Natural killer cell (primary cell): Measurements from ENCODE around the gene CHAD. TPM values are rescaled to one million over a fixed set of nuclear protein-coding genes. Genes with fewer than 3 reads are reported as not detected.
"Not testable (repeated sequence)": the region's sequence is repeated elsewhere in the genome, so short reads cannot be mapped to it uniquely, and the experiment has no call there.

Source experiments
- ATAC-seq, 3 donors: fragments of 150-1000 bp in 2 of 3; fragments of 200-7000 bp in 1 of 3; cut with Tn5 transposase; 1 replicate in 1 of 3; 2 replicates in 2 of 3; pipeline ENCODE4 v1.10.0; 2021; ENCODE audit warnings: mild to moderate bottlenecking in 2 of 3, moderate library complexity in 2 of 3
- DNase-seq, 2 donors: peaks; one replicate each; pipeline versions ENCODE4 v3.0.0 to v3.0.0-alpha.2; 2013 to 2021; ENCODE audit warnings: mixed read lengths in 1 of 2
- H3K27ac ChIP-seq: one replicate; pipeline ENCODE4 v1.5.1; 2013; ENCODE audit warnings: mild to moderate bottlenecking, low read length
- H3K27me3 ChIP-seq: one replicate; pipeline ENCODE4 v1.6.1; 2013; ENCODE audit warnings: low read length; ENCODE audit not compliant: control insufficient read depth, insufficient read depth
- H3K36me3 ChIP-seq: one replicate; pipeline ENCODE4 v1.6.1; 2013; ENCODE audit warnings: low read length; ENCODE audit not compliant: control insufficient read depth, insufficient read depth
- H3K4me1 ChIP-seq: one replicate; pipeline ENCODE4 v1.6.1; 2013; ENCODE audit warnings: low read length; ENCODE audit not compliant: control insufficient read depth, insufficient read depth
- H3K4me3 ChIP-seq: one replicate; pipeline ENCODE4 v1.5.1; 2013; ENCODE audit warnings: low read length
- H3K9me3 ChIP-seq: one replicate; pipeline ENCODE4 v1.6.1; 2013; ENCODE audit warnings: low read length; ENCODE audit not compliant: control insufficient read depth, insufficient read depth
- H3K27ac Mint-ChIP-seq, 2 donors: one replicate each; pipeline ENCODE4 v1.8.0; 2022; ENCODE audit warnings: mild to moderate bottlenecking in 2 of 2, mixed read lengths in 2 of 2, moderate library complexity in 1 of 2
- H3K27me3 Mint-ChIP-seq, 2 donors: one replicate each; pipeline ENCODE4 v1.8.0; 2022; ENCODE audit warnings: low read depth in 2 of 2, mixed read lengths in 2 of 2
- H3K36me3 Mint-ChIP-seq: one replicate; pipeline ENCODE4 v1.8.0; 2022; ENCODE audit warnings: mixed read lengths
- H3K4me1 Mint-ChIP-seq, 2 donors: one replicate each; pipeline ENCODE4 v1.8.0; 2022; ENCODE audit warnings: mixed read lengths in 2 of 2
- H3K4me3 Mint-ChIP-seq: one replicate; pipeline ENCODE4 v1.8.0; 2022; ENCODE audit warnings: mild to moderate bottlenecking, moderate library complexity, mixed read lengths
- H3K9me3 Mint-ChIP-seq, 2 donors: one replicate each; pipeline ENCODE4 v1.8.0; 2022; ENCODE audit warnings: mixed read lengths in 2 of 2
- WGBS: methylation state at CpG from one replicate; pipeline ENCODE4 v1.1.7; 2013; ENCODE audit warnings: missing lambda C conversion rate; ENCODE audit not compliant: insufficient coverage; 5-methylcytosine and 5-hydroxymethylcytosine counted together
- intact Hi-C: fragments of 100-400 bp; cut with micrococcal nuclease; formaldehyde crosslinking; loops from one replicate; pipeline ENCODE4 v1.14.2; 2022
- total RNA-seq, 4 donors: library from RNA; stranded (reverse); fragments of 120-200 nt in 1 of 4; gene quantifications; one replicate each; pipeline versions ENCODE4 v1.2.3 to v1.2.4, GENCODE V29; 2013 to 2022
- TF ChIP-seq, protein P1 (sequence below): fragments of 200-600 bp; IDR thresholded peaks from one replicate; pipeline ENCODE4 v1.8.0; 2022; ENCODE audit warnings: antibody characterized with exemption

Gene CHAD
- total RNA-seq, 3 donors from 2014 or later (not counting 1 experiment from before 2014, with no cell fraction given) = 0.60 TPM; not detected in 2

DNA sequence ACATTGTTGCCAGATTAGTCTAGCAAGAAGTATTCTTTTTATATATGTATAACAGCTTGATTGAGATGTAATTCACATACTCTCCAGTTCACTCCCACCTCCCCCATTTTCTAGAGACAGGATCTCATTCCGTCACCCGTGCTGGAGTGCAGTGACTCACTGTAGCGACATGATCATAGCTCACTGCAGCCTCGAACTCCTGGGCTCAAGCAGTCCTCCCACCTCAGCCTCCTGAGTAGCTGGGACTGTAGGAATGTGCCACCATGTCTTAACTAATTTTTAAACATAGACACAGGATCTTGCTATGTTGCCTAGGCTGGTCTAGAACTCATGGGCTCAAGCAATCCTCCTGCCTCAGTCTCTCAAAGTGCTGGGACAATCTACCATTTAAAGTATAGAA lies 6.7 kb upstream of the CHAD start:
- H3K4me3 Mint-ChIP-seq = no peak overlapping the region
- DNase-seq (no peak), ATAC-seq (no peak)
- Histone ChIP-seq H3K27me3 (no peaks in the 10 kb centered on the region), H3K36me3 (no peaks in the 10 kb centered on the region), H3K4me1 (peaks cover 21% of the 10 kb centered on the region), H3K9me3 (no peaks in the 10 kb centered on the region), H3K27ac (no peak overlapping the region), H3K4me3 (no peak overlapping the region)
- intact Hi-C loops = loop anchor here (5.0 kb wide), 1 partner anchor 67 kb away; no protein-coding TSS in a partner anchor
- TF ChIP-seq, protein P1, sequence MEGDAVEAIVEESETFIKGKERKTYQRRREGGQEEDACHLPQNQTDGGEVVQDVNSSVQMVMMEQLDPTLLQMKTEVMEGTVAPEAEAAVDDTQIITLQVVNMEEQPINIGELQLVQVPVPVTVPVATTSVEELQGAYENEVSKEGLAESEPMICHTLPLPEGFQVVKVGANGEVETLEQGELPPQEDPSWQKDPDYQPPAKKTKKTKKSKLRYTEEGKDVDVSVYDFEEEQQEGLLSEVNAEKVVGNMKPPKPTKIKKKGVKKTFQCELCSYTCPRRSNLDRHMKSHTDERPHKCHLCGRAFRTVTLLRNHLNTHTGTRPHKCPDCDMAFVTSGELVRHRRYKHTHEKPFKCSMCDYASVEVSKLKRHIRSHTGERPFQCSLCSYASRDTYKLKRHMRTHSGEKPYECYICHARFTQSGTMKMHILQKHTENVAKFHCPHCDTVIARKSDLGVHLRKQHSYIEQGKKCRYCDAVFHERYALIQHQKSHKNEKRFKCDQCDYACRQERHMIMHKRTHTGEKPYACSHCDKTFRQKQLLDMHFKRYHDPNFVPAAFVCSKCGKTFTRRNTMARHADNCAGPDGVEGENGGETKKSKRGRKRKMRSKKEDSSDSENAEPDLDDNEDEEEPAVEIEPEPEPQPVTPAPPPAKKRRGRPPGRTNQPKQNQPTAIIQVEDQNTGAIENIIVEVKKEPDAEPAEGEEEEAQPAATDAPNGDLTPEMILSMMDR = no peak
- H3K4me1 Mint-ChIP-seq = peaks cover 19 to 20% of the 10 kb centered on the region in 2 donors
- 91% methylated on average over 4 of the region's 4 CpGs for WGBS
- H3K27me3 Mint-ChIP-seq = peaks cover 0 to 7% of the 10 kb centered on the region in 2 donors
- H3K36me3 Mint-ChIP-seq = no peaks in the 10 kb centered on the region
- no peaks in the 10 kb centered on the region for H3K9me3 Mint-ChIP-seq
- no peak overlapping the region for H3K27ac Mint-ChIP-seq

DNA sequence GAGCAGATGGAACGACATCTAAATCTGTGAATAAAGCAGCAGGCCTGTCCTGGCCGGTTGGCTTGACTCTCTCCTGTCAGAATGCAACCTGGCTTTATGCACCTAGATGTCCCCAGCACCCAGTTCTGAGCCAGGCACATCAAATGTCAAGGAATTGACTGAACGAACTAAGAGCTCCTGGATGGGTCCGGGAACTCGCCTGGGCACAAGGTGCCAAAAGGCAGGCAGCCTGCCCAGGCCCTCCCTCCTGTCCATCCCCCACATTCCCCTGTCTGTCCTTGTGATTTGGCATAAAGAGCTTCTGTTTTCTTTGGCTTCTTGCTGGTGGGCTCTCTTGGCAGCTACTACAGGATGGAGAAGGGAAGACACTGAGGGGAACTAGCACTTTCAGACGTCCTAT lies 5.8 kb upstream of the CHAD start:
- intact Hi-C loops = no loop called here
- Mint-ChIP-seq H3K27ac (no peak overlapping the region), H3K4me3 (no peak overlapping the region), H3K9me3 (no peaks in the 10 kb centered on the region), H3K36me3 (no peaks in the 10 kb centered on the region), H3K27me3 (peaks cover 0 to 7% of the 10 kb centered on the region in 2 donors), H3K4me1 (peaks cover 10 to 11% of the 10 kb centered on the region in 2 donors)
- Histone ChIP-seq H3K27me3 (peaks cover 4% of the 10 kb centered on the region), H3K4me1 (peaks cover 15% of the 10 kb centered on the region), H3K27ac (no peak overlapping the region), H3K36me3 (no peaks in the 10 kb centered on the region), H3K4me3 (no peak overlapping the region), H3K9me3 (no peaks in the 10 kb centered on the region)
- DNase-seq = no peak
- WGBS = 92% methylated on average over 6 of the region's 6 CpGs
- ATAC-seq = no peak
- TF ChIP-seq, protein P1 = no peak

DNA sequence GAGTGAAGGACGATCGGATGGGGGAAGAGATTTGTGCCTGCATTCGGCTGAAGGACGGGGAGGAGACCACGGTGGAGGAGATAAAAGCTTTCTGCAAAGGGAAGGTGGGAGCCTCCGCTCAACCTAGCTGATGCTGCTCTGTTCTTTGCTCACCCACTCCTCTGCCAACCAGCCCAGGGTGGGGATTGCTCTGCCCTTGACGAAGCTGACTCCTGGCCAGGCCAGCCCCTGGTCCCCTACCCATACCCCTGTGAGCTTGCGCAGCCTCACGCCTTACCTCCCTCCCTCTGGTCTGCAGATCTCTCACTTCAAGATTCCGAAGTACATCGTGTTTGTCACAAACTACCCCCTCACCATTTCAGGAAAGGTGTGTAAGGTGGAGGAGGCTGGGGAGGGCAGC lies 5.2 kb upstream of the CHAD start:
- intact Hi-C loops = no loop called here
- 93% methylated on average over 9 of the region's 11 CpGs for WGBS

DNA sequence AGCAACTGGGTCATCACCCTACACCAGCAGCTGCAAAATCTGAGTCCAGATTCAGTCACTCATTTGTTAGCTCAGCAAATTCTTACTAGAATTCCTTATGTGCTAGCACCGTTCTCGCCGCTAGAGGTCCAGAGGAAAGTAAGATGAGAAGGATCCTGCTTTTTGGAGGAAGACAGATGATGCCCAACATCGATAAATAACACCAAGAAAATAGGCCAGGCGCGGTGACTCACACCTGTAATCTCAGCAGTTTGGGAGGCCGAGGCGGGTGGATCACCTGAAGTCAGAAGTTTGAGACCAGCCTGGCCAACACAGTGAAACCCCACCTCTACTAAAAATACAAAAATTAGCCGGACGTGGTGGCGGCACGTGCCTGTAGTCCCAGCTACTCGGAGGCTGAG lies 4.1 kb upstream of the CHAD start:
- H3K4me3 Mint-ChIP-seq, H3K27ac ChIP-seq, intact Hi-C loops, H3K4me1 Mint-ChIP-seq, H3K9me3 Mint-ChIP-seq, H3K27ac Mint-ChIP-seq, H3K9me3 ChIP-seq, H3K36me3 Mint-ChIP-seq, ATAC-seq, H3K36me3 ChIP-seq, H3K4me3 ChIP-seq, DNase-seq: not testable (repeated sequence)
- peaks cover 8 to 15% of the 10 kb centered on the region in 2 donors for H3K27me3 Mint-ChIP-seq
- peaks cover 11% of the 10 kb centered on the region for H3K27me3 ChIP-seq
- peaks cover 21% of the 10 kb centered on the region for H3K4me1 ChIP-seq
- 97% methylated on average over 13 of the region's 13 CpGs for WGBS

More for the DNA sequence above, 5.2 kb upstream of the CHAD start:
- Mint-ChIP-seq H3K27me3 (peaks cover 0 to 7% of the 10 kb centered on the region in 2 donors), H3K36me3 (no peaks in the 10 kb centered on the region), H3K27ac (no peak overlapping the region), H3K9me3 (no peaks in the 10 kb centered on the region), H3K4me3 (no peak overlapping the region), H3K4me1 (peaks cover 6 to 8% of the 10 kb centered on the region in 2 donors)
- DNase-seq = no peak
- Histone ChIP-seq H3K9me3 (no peaks in the 10 kb centered on the region), H3K36me3 (no peaks in the 10 kb centered on the region), H3K27ac (no peak overlapping the region), H3K27me3 (peaks cover 6% of the 10 kb centered on the region), H3K4me3 (no peak overlapping the region), H3K4me1 (peaks cover 18% of the 10 kb centered on the region)
- ATAC-seq = no peak
- TF ChIP-seq, protein P1 = no peak
